ENCODE measurements around the gene ZNF611. TPM values are rescaled to one million over a fixed set of nuclear protein-coding genes. Genes with fewer than 3 reads are reported as not detected.
"Not testable (repeated sequence)": the region's sequence is repeated elsewhere in the genome, so short reads cannot be mapped to it uniquely, and the experiment has no call there.

Gene ZNF611
- total and polyA plus RNA-seq, 4 experiments from 2014 or later: 23.6 to 53.7 (median 45.4) TPM

GRCh38 chr19:52726051-52726450 is 8.8 kb downstream of the ZNF611 start:
- H3K27ac ChIP-seq (ENCODE audit: low read depth, low read length); H3K27me3 Mint-ChIP-seq; H3K4me1 ChIP-seq (ENCODE audit: insufficient read depth, low read length); H3K4me3 Mint-ChIP-seq; H3K4me3 ChIP-seq (ENCODE audit: low read length in 2 of 2); H3K27me3 ChIP-seq (ENCODE audit: insufficient read depth, low read length); H3K27ac Mint-ChIP-seq; intact Hi-C loops (cut with micrococcal nuclease); CTCF ChIA-PET (ENCODE audit: partially characterized antibody); DNase-seq; H3K9me3 ChIP-seq (ENCODE audit: control insufficient read depth in 1 of 2, low read length in 2 of 2); POLR2A ChIA-PET (ENCODE audit: partially characterized antibody): not testable (repeated sequence)
- H3K36me3 Mint-ChIP-seq: peaks cover 59 to 61% of the 10 kb centered on the region in 2 donors
- peaks cover 0 to 21% (median 6%) of the 10 kb centered on the region in 8 donors for H3K9me3 Mint-ChIP-seq
- H3K4me1 Mint-ChIP-seq: peaks cover 8 to 13% (median 12%) of the 10 kb centered on the region in 4 donors
- H3K36me3 ChIP-seq (ENCODE audit: insufficient read depth, low read length): peaks cover 36% of the 10 kb centered on the region

- ChIA-PET POLR2A (ENCODE audit: partially characterized antibody) (no interaction called here), CTCF (ENCODE audit: partially characterized antibody) (no interaction called here)
- Mint-ChIP-seq H3K27ac (no peak overlapping the region), H3K4me1 (peaks cover 6 to 13% (median 11%) of the 10 kb centered on the region in 4 donors), H3K36me3 (peaks cover 60 to 66% of the 10 kb centered on the region in 2 donors), H3K4me3 (no peak overlapping the region), H3K27me3 (no peaks in the 10 kb centered on the region), H3K9me3 (peaks cover 0 to 21% (median 6%) of the 10 kb centered on the region in 8 donors)
- H3K27ac ChIP-seq (ENCODE audit: low read depth, low read length): no peak overlapping the region
- no peaks in the 10 kb centered on the region for H3K9me3 ChIP-seq (ENCODE audit: control insufficient read depth in 1 of 2, low read length in 2 of 2)
- no peak for DNase-seq
- no peak overlapping the region for H3K4me3 ChIP-seq (ENCODE audit: low read length in 2 of 2)
- intact Hi-C loops (cut with micrococcal nuclease): no loop called here
- H3K27me3 ChIP-seq (ENCODE audit: insufficient read depth, low read length): no peaks in the 10 kb centered on the region
- H3K4me1 ChIP-seq (ENCODE audit: insufficient read depth, low read length): no peaks in the 10 kb centered on the region
- H3K36me3 ChIP-seq (ENCODE audit: insufficient read depth, low read length): peaks cover 36% of the 10 kb centered on the region
These were observed 9.3 kb downstream of the ZNF611 start for GRCh38 chr19:52725528-52725961.

- H3K27ac Mint-ChIP-seq: peak overlapping the region in 2 of 7 donors; percentile 29 to 57
- CTCF ChIA-PET (ENCODE audit: partially characterized antibody): no interaction called here
- peaks cover 36% of the 10 kb centered on the region for H3K36me3 ChIP-seq (ENCODE audit: insufficient read depth, low read length)
These were observed 9.9 kb downstream of the ZNF611 start for GRCh38 chr19:52724701-52725514.

DNA sequence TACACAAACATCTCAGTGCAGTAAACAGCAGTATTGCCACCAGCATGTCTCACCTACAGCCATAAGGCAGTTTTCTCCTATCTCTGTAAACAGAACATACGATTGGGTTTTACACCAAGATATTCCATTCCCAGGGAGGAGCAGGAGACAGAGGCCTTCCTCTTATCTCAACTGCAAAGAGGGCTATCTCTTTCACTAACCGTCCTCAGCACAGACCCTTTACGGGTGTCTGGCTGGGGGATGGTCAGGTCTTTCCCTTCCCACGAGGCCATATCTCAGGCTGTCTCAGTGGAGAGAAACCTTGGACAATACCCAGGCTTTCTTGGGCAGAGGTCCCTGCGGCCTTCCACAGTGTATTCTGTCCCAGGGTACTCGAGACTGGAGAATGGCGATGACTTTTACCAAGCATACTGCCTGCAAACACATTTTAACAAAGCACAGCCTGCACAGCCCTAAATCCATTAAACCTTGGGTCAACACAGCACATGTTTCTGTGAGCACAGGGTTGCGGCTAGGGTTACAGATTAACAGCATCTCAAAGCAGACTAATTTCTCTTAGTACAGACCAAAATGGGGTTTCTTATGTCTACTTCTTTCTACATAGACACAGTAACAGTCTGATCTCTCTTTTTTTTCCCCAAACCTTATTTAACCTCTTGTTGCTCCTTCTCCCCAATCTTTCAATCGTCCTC is 10.8 kb downstream of the ZNF611 start:
- CTCF ChIA-PET (ENCODE audit: partially characterized antibody): interaction anchor here (0.6 kb wide), 1 partner anchor 120 kb away, joined by 5 read pairs; no protein-coding TSS in a partner anchor
- intact Hi-C loops (cut with micrococcal nuclease); H3K4me1 ChIP-seq (ENCODE audit: insufficient read depth, low read length); H3K4me3 Mint-ChIP-seq; H3K27me3 ChIP-seq (ENCODE audit: insufficient read depth, low read length); DNase-seq; H3K9me3 ChIP-seq (ENCODE audit: control insufficient read depth in 1 of 2, low read length in 2 of 2); H3K27ac ChIP-seq (ENCODE audit: low read depth, low read length); POLR2A ChIA-PET (ENCODE audit: partially characterized antibody); H3K4me3 ChIP-seq (ENCODE audit: low read length in 2 of 2); H3K27me3 Mint-ChIP-seq: not testable (repeated sequence)
- Mint-ChIP-seq H3K9me3 (peaks cover 0 to 32% (median 14%) of the 10 kb centered on the region in 8 donors), H3K36me3 (peaks cover 64 to 72% of the 10 kb centered on the region in 2 donors), H3K4me1 (peaks cover 3 to 13% (median 7%) of the 10 kb centered on the region in 4 donors), H3K27ac (peak overlapping the region in 1 of 7 donors; percentile 32)
- H3K36me3 ChIP-seq (ENCODE audit: insufficient read depth, low read length): peaks cover 36% of the 10 kb centered on the region

More at GRCh38 chr19:52724701-52725514, 9.9 kb downstream of the ZNF611 start:
- Histone ChIP-seq H3K4me3 (ENCODE audit: low read length in 2 of 2) (no peak overlapping the region), H3K27me3 (ENCODE audit: insufficient read depth, low read length) (no peaks in the 10 kb centered on the region), H3K27ac (ENCODE audit: low read depth, low read length) (no peak overlapping the region), H3K9me3 (ENCODE audit: control insufficient read depth in 1 of 2, low read length in 2 of 2) (no peaks in the 10 kb centered on the region), H3K4me1 (ENCODE audit: insufficient read depth, low read length) (no peaks in the 10 kb centered on the region)
- DNase-seq: no peak
- H3K4me3 Mint-ChIP-seq: no peak overlapping the region
- intact Hi-C loops (cut with micrococcal nuclease): no loop called here
- H3K9me3 Mint-ChIP-seq: peaks cover 0 to 24% (median 7%) of the 10 kb centered on the region in 8 donors
- no peaks in the 10 kb centered on the region for H3K27me3 Mint-ChIP-seq
- POLR2A ChIA-PET (ENCODE audit: partially characterized antibody): no interaction called here
- H3K4me1 Mint-ChIP-seq: peaks cover 4 to 13% (median 10%) of the 10 kb centered on the region in 4 donors
- H3K36me3 Mint-ChIP-seq: peaks cover 62 to 68% of the 10 kb centered on the region in 2 donors

- Mint-ChIP-seq H3K4me3 (no peak overlapping the region), H3K9me3 (peaks cover 0 to 35% (median 15%) of the 10 kb centered on the region in 8 donors), H3K27ac (no peak overlapping the region), H3K4me1 (peaks cover 2 to 11% (median 7%) of the 10 kb centered on the region in 4 donors), H3K36me3 (peaks cover 54 to 63% of the 10 kb centered on the region in 2 donors), H3K27me3 (no peaks in the 10 kb centered on the region)
- Histone ChIP-seq H3K27ac (ENCODE audit: low read depth, low read length) (no peak overlapping the region), H3K27me3 (ENCODE audit: insufficient read depth, low read length) (no peaks in the 10 kb centered on the region), H3K4me3 (ENCODE audit: low read length in 2 of 2) (no peak overlapping the region), H3K36me3 (ENCODE audit: insufficient read depth, low read length) (peaks cover 26% of the 10 kb centered on the region), H3K4me1 (ENCODE audit: insufficient read depth, low read length) (no peaks in the 10 kb centered on the region), H3K9me3 (ENCODE audit: control insufficient read depth in 1 of 2, low read length in 2 of 2) (no peaks in the 10 kb centered on the region)
- POLR2A ChIA-PET (ENCODE audit: partially characterized antibody): no interaction called here
- intact Hi-C loops (cut with micrococcal nuclease): no loop called here
- DNase-seq: no peak
- CTCF ChIA-PET (ENCODE audit: partially characterized antibody): no interaction called here
These were observed 12.5 kb downstream of the ZNF611 start for GRCh38 chr19:52722062-52723003.

GRCh38 chr19:52720541-52720940 is 14.3 kb downstream of the ZNF611 start:
- peaks cover 47 to 51% of the 10 kb centered on the region in 2 donors for H3K36me3 Mint-ChIP-seq
- CTCF ChIA-PET (ENCODE audit: partially characterized antibody); H3K27ac Mint-ChIP-seq: not testable (repeated sequence)

More at GRCh38 chr19:52720541-52720940, 14.3 kb downstream of the ZNF611 start:
- H3K27me3 ChIP-seq (ENCODE audit: insufficient read depth, low read length); H3K27me3 Mint-ChIP-seq; H3K27ac ChIP-seq (ENCODE audit: low read depth, low read length); intact Hi-C loops (cut with micrococcal nuclease); POLR2A ChIA-PET (ENCODE audit: partially characterized antibody); H3K9me3 ChIP-seq (ENCODE audit: control insufficient read depth in 1 of 2, low read length in 2 of 2); H3K4me1 ChIP-seq (ENCODE audit: insufficient read depth, low read length); H3K4me3 Mint-ChIP-seq; H3K4me3 ChIP-seq (ENCODE audit: low read length in 2 of 2); DNase-seq: not testable (repeated sequence)
- peaks cover 7 to 24% (median 17%) of the 10 kb centered on the region in 4 donors for H3K4me1 Mint-ChIP-seq
- H3K36me3 ChIP-seq (ENCODE audit: insufficient read depth, low read length): peaks cover 16% of the 10 kb centered on the region
- H3K9me3 Mint-ChIP-seq: peaks cover 0 to 48% (median 15%) of the 10 kb centered on the region in 8 donors

All from CD4-positive, alpha-beta memory T cell (primary cell).